ENCODE data around the gene GTF2H2. TPM values are rescaled to one million over a fixed set of nuclear protein-coding genes. Genes with fewer than 3 reads are reported as not detected.
"Not testable (repeated sequence)": the region's sequence is repeated elsewhere in the genome, so short reads cannot be mapped to it uniquely, and the experiment has no call there.

GTF2H2 gene
- total RNA-seq, 1 donor from 2014 or later: 36.3 TPM

- H3K27me3 Mint-ChIP-seq (ENCODE audit: insufficient read depth); H3K9me3 Mint-ChIP-seq; H3K4me1 Mint-ChIP-seq (ENCODE audit: low read depth); H3K4me3 Mint-ChIP-seq; H3K36me3 Mint-ChIP-seq (ENCODE audit: low read depth); DNase-seq (ENCODE audit: low spot score); intact Hi-C loops (cut with micrococcal nuclease); H3K27ac Mint-ChIP-seq: not testable (repeated sequence)
These were observed 22.7 kb downstream of the GTF2H2 start for GRCh38 chr5:71044808-71045207.

DNA sequence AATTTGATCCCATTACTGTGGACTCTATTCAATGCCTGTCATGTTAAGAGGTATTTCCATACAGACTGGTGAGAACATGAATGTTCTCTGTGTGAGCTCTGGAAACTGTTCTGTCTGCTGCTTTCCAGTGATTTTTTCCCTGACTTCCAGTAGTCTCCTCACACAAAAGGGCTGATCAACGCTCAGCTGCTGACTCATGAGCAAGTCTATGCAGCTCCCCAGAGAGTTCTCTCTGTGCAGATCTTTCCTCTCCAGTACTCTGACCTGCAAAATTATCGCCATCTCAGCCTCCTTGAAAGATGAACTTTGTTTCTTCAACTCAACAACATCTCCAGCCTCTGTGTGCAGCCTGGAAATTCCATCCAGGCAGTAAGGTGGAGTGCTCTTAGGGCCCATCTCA lies 23.3 kb downstream of the GTF2H2 start:
- H3K36me3 Mint-ChIP-seq (ENCODE audit: low read depth); DNase-seq (ENCODE audit: low spot score); H3K27me3 Mint-ChIP-seq (ENCODE audit: insufficient read depth); H3K9me3 Mint-ChIP-seq; H3K4me1 Mint-ChIP-seq (ENCODE audit: low read depth); H3K4me3 Mint-ChIP-seq; H3K27ac Mint-ChIP-seq; intact Hi-C loops (cut with micrococcal nuclease): not testable (repeated sequence)

GRCh38 chr5:71031046-71031776 lies 36.3 kb downstream of the GTF2H2 start:
- H3K4me3 Mint-ChIP-seq; H3K4me1 Mint-ChIP-seq (ENCODE audit: low read depth); H3K27me3 Mint-ChIP-seq (ENCODE audit: insufficient read depth); intact Hi-C loops (cut with micrococcal nuclease); DNase-seq (ENCODE audit: low spot score); H3K9me3 Mint-ChIP-seq; H3K36me3 Mint-ChIP-seq (ENCODE audit: low read depth); H3K27ac Mint-ChIP-seq: not testable (repeated sequence)

DNA sequence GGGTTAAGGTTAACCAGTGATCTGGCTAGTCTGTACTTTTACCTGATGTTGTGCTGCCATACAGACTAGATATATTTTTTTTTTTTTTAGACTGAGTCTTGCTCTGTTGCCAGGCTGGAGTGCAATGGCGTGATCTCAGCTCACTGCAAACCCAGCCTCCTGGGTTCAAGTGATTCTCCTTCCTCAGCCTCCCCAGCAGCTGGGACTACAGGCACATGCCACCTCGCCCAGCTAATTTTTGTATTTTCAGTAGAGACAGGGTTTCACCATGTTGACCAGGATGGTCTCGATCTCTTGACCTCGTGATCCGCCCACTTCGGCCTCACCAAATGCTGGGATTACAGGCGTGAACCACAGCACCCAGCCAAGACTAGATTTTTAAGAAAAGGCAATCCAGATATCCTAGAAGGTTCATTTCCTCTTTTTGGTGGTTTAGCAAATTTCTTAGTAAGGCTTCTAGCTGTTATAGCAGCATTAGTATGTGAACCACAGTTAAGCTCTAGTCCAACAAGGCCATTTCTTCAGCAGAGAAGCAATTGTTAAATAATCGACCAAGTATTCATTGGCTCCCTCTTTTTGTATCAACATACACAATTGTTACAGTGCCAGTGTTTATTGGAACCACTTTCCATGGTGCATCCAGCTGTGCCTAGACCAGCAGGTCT lies 42.1 kb downstream of the GTF2H2 start, which contains the start of gene NAIP:
TSS of gene NAIP (minus strand) at position 51 of the 665 bp plus-strand sequence. CDS start 12,424 bp downstream, outside the sequence.
- H3K27me3 Mint-ChIP-seq (ENCODE audit: insufficient read depth); intact Hi-C loops (cut with micrococcal nuclease); H3K36me3 Mint-ChIP-seq (ENCODE audit: low read depth); H3K4me1 Mint-ChIP-seq (ENCODE audit: low read depth); H3K27ac Mint-ChIP-seq; H3K4me3 Mint-ChIP-seq; DNase-seq (ENCODE audit: low spot score); H3K9me3 Mint-ChIP-seq: not testable (repeated sequence)

DNA sequence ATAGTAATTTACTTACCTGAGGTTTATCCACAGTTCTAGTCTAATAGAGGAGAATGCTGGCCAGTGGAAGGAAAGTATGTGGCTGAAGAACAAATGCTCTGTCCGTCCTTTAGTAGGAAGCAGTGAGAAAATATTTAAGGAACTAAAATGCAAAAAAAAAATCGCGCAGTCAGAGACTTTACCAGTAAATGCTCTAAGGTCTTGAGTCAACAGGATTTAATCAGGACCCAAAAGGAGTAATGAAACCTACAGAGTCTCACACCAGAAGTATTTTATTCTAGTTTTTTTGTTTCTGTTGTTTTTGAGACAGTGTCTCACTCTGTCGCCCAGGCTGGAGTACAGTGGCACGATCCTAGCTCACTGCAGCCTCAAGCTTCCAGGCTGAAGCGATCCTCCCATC lies 46.8 kb downstream of the GTF2H2 start:
- H3K4me3 Mint-ChIP-seq; H3K4me1 Mint-ChIP-seq (ENCODE audit: low read depth); H3K9me3 Mint-ChIP-seq; DNase-seq (ENCODE audit: low spot score); H3K27me3 Mint-ChIP-seq (ENCODE audit: insufficient read depth); H3K27ac Mint-ChIP-seq; H3K36me3 Mint-ChIP-seq (ENCODE audit: low read depth); intact Hi-C loops (cut with micrococcal nuclease): not testable (repeated sequence)

- DNase-seq (ENCODE audit: low spot score); H3K27ac Mint-ChIP-seq; H3K36me3 Mint-ChIP-seq (ENCODE audit: low read depth); H3K4me1 Mint-ChIP-seq (ENCODE audit: low read depth); H3K9me3 Mint-ChIP-seq; H3K27me3 Mint-ChIP-seq (ENCODE audit: insufficient read depth); H3K4me3 Mint-ChIP-seq; intact Hi-C loops (cut with micrococcal nuclease): not testable (repeated sequence)
These were observed 49.0 kb downstream of the GTF2H2 start for GRCh38 chr5:71018376-71019005.

DNA sequence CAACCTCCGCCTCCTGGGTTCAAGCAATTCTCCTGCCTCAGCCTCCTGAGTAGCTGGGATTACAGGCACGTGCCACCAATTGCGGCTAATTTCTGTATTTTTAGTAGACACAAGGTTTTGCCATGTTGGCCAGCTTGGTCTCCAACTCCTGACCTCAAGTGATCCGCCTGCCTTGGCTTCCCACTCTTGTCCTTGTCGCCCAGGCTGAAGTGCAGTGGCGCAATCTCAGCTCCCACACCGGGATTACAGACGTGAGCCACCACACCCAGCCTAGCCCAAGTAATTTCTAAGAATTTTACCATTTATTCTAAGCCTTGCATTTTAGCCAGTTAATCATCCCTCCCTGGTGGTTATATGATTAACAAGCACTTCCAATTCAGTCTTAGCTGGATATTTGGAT lies 53.3 kb downstream of the GTF2H2 start:
- Mint-ChIP-seq H3K27ac (no peak overlapping the region), H3K4me3 (no peak overlapping the region), H3K9me3 (no peaks in the 10 kb centered on the region), H3K27me3 (ENCODE audit: insufficient read depth) (peaks cover 5% of the 10 kb centered on the region), H3K36me3 (ENCODE audit: low read depth) (no peaks in the 10 kb centered on the region), H3K4me1 (ENCODE audit: low read depth) (no peaks in the 10 kb centered on the region)
- intact Hi-C loops (cut with micrococcal nuclease): no loop called here
- DNase-seq (ENCODE audit: low spot score): no peak

DNA sequence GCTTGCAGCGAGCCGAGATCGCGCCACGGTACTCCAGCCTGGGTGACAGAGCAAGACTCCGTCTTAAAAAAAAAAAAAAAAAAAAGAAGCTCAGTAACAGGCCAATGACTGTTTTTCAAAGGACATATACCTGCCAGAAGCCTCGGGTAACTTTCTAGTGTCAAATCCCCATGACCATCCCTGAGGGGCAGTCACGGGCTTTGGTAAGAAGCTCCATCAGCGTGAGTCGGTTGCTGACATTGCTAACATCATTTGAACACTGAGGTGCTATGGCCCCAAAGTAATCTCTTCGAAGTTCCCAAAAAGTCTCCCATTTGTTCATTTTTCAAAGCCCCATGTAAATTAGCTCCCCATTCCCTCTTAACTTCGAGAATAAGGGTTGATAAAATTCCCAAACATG lies 53.9 kb downstream of the GTF2H2 start:
- Mint-ChIP-seq H3K4me1 (ENCODE audit: low read depth) (no peaks in the 10 kb centered on the region), H3K9me3 (no peaks in the 10 kb centered on the region), H3K27ac (no peak overlapping the region), H3K36me3 (ENCODE audit: low read depth) (no peaks in the 10 kb centered on the region), H3K4me3 (no peak overlapping the region), H3K27me3 (ENCODE audit: insufficient read depth) (peaks cover 5% of the 10 kb centered on the region)
- intact Hi-C loops (cut with micrococcal nuclease): no loop called here
- DNase-seq (ENCODE audit: low spot score): no peak

GRCh38 chr5:71011194-71011792 lies 56.2 kb downstream of the GTF2H2 start:
- Mint-ChIP-seq H3K4me3 (no peak overlapping the region), H3K4me1 (ENCODE audit: low read depth) (no peaks in the 10 kb centered on the region), H3K36me3 (ENCODE audit: low read depth) (no peaks in the 10 kb centered on the region), H3K9me3 (no peaks in the 10 kb centered on the region), H3K27me3 (ENCODE audit: insufficient read depth) (peaks cover 5% of the 10 kb centered on the region), H3K27ac (no peak overlapping the region)
- no peak for DNase-seq (ENCODE audit: low spot score)
- intact Hi-C loops (cut with micrococcal nuclease): no loop called here

GRCh38 chr5:71006983-71007382 lies 60.5 kb downstream of the GTF2H2 start:
- H3K9me3 Mint-ChIP-seq; H3K27me3 Mint-ChIP-seq (ENCODE audit: insufficient read depth); H3K27ac Mint-ChIP-seq; intact Hi-C loops (cut with micrococcal nuclease); H3K4me1 Mint-ChIP-seq (ENCODE audit: low read depth); H3K4me3 Mint-ChIP-seq; DNase-seq (ENCODE audit: low spot score); H3K36me3 Mint-ChIP-seq (ENCODE audit: low read depth): not testable (repeated sequence)

Other genes starting within 250 kb of the GTF2H2 start
- 7.9 and 12.9 TPM in 2 replicates for gene SERF1A, start 167.0 kb downstream of the GTF2H2 start, total RNA-seq
- 58.0 and 66.7 TPM in 2 replicates for gene SMN1, start 142.6 kb downstream of the GTF2H2 start, total RNA-seq
- gene NAIP, start 42.3 kb downstream of the GTF2H2 start, total RNA-seq: 7.8 and 8.2 TPM in 2 replicates